Measurements from ENCODE around the gene FAM50B. TPM values are rescaled to one million over a fixed set of nuclear protein-coding genes. Genes with fewer than 3 reads are reported as not detected.
"Not testable (repeated sequence)": the region's sequence is repeated elsewhere in the genome, so short reads cannot be mapped to it uniquely, and the experiment has no call there.

Gene FAM50B
- total RNA-seq, 4 donors from 2014 or later, result 4.4 to 19.6 (median 15.3) TPM

DNA sequence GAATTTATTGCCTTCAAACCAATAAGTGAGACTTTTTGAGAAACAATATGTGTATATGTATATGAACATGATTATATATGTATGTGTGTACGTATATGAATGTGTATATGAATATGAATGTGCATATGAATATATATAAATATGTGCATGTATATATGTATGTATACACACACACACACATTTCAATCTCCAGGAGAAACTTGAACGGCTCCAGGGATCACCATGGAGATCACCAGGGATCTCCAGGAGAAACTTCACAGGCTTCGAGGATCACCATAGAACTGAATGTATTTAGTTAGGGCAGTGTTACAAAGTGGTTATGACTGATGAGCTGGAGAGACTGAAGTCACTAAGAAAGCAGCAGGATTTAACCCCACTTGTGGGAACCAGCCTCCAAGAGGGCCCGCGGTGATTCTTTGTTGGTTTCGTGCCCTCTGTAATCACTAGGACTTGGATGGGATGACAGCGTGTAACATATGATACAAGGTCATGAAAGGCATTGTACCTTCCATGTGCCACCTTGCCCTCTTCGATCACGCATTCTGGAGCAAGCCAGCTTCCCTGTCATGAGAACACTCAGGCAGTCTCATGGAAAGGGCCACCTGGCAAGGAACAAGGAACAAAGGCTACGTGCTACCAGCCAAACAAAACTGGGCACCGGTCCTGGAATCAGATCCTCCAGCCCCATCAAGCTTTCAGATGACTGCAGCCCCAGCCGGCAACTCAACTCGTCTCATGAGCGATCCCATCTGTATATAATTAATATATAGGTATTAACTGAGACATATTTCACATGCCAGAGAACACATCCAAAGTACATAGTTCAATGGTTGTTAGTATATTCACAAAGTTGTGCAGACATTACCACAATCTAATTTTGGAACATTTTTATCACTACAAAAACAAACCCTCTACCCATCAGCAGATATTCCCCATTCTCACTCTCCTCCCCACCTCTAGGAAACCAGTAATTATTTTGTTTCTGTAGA lies 8.6 kb downstream of the FAM50B start:
- no peaks in the 10 kb centered on the region for H3K9me3 ChIP-seq
- H3K4me3 ChIP-seq, result no peak overlapping the region
- no peaks in the 10 kb centered on the region for H3K4me1 ChIP-seq
- DNase-seq, result no peak
- H3K27ac ChIP-seq, result no peak overlapping the region
- intact Hi-C loops (cut with DNase I; ENCODE audit: low total_unique reads), result no loop called here
- in situ Hi-C loops (cut with MboI; ENCODE audit: low sequenced_read_pairs in 4 of 4), result no loop called here
- H3K36me3 ChIP-seq, result no peaks in the 10 kb centered on the region
- ATAC-seq, result no peak
- H3K27me3 ChIP-seq, result no peaks in the 10 kb centered on the region
- TF ChIP-seq, protein P1, sequence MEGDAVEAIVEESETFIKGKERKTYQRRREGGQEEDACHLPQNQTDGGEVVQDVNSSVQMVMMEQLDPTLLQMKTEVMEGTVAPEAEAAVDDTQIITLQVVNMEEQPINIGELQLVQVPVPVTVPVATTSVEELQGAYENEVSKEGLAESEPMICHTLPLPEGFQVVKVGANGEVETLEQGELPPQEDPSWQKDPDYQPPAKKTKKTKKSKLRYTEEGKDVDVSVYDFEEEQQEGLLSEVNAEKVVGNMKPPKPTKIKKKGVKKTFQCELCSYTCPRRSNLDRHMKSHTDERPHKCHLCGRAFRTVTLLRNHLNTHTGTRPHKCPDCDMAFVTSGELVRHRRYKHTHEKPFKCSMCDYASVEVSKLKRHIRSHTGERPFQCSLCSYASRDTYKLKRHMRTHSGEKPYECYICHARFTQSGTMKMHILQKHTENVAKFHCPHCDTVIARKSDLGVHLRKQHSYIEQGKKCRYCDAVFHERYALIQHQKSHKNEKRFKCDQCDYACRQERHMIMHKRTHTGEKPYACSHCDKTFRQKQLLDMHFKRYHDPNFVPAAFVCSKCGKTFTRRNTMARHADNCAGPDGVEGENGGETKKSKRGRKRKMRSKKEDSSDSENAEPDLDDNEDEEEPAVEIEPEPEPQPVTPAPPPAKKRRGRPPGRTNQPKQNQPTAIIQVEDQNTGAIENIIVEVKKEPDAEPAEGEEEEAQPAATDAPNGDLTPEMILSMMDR (IDR thresholded peaks at IDR 0.05 in 4 of 5, conservative IDR thresholded peaks at IDR 0.05 in 1 of 5), result no peak
- no peak for TF ChIP-seq POLR2A (IDR thresholded peaks at IDR 0.05)

DNA sequence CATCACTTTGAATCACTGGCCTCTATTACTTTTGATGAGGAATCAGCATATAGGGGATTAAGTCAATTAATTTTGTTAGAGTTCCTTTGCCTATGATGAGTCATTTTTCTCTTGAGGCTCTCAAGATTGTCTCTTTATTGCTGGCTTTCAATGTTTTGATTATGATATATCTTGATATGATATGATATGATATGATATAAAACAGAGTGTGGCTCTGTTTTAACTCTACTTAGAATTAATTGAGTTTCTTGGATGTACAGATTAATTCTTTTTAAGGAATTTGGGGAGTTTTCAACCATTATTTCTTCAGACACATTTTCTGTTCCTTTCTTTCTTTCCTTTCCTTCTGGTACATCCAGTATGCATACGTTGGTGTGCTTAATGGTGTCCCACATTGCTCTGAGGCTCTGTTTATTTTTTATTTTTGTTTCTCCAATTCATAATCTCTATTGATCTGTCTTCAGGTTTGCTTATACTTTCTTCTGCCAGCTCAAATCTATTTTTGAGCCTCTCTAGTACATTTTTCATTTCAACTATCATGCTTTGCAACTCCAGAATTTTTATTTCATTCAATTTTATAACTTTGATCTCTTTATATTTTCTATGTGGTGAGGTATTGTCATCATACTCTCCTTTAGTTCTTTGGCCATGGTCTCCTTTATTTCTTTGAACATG lies 10.8 kb downstream of the FAM50B start:
- Histone ChIP-seq H3K4me3 (no peak overlapping the region), H3K36me3 (no peaks in the 10 kb centered on the region), H3K9me3 (no peaks in the 10 kb centered on the region), H3K4me1 (no peaks in the 10 kb centered on the region), H3K27me3 (no peaks in the 10 kb centered on the region), H3K27ac (no peak overlapping the region)
- ATAC-seq, result no peak
- no peak for TF ChIP-seq POLR2A (IDR thresholded peaks at IDR 0.05)
- TF ChIP-seq, protein P1 (IDR thresholded peaks at IDR 0.05 in 4 of 5, conservative IDR thresholded peaks at IDR 0.05 in 1 of 5), result no peak
- in situ Hi-C loops (cut with MboI; ENCODE audit: low sequenced_read_pairs in 4 of 4) (no loop called here), intact Hi-C loops (cut with DNase I; ENCODE audit: low total_unique reads) (no loop called here)
- no peak for DNase-seq

DNA sequence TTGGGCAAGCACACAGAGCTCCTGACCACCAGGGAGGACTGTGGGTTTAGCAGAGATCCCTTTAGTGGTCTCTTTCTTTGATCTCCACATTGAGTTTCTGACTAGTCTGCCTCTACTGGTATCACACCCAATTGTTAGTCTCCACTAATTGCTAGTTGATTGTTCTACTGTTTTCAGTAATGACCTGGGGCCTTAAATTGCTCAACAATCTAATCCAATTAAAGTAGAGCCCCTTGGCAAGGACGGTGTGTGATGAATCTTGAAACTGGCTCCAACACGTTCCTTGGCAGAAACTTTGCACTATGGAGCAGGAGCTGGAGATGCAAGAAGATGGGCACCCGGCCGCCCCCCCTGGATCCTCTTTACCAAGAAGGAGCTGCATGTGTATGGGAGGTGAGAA lies 12.3 kb downstream of the FAM50B start:
- no peaks in the 10 kb centered on the region for H3K4me1 ChIP-seq
- H3K27me3 ChIP-seq, result no peaks in the 10 kb centered on the region
- H3K4me3 ChIP-seq, result no peak overlapping the region
- H3K9me3 ChIP-seq, result no peaks in the 10 kb centered on the region
- TF ChIP-seq, protein P1 (IDR thresholded peaks at IDR 0.05 in 4 of 5, conservative IDR thresholded peaks at IDR 0.05 in 1 of 5), result no peak
- TF ChIP-seq POLR2A (IDR thresholded peaks at IDR 0.05), result no peak
- in situ Hi-C loops (cut with MboI; ENCODE audit: low sequenced_read_pairs in 4 of 4) (no loop called here), intact Hi-C loops (cut with DNase I; ENCODE audit: low total_unique reads) (no loop called here)
- ATAC-seq, result no peak
- no peaks in the 10 kb centered on the region for H3K36me3 ChIP-seq
- H3K27ac ChIP-seq, result no peak overlapping the region
- DNase-seq, result no peak

DNA sequence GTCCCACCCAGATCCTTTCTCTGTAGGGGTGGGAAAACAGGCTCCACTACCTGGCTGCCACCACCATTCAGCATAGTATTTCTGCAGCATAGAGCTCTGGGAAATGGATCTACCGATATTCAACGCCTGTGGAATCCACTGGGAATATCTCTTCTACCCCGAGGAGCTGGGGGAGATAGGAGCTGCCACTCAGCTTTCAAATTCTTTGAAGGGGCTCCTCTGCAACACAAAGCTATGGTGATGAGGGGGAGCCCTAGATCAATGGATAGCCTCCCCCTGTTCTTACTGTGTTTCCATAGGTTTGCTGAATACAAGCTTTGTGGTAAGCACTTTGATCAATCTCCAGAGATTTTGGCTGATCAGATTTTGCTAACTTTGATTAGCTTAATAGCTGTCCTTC lies 12.9 kb downstream of the FAM50B start:
- H3K9me3 ChIP-seq, result no peaks in the 10 kb centered on the region
- no peak for TF ChIP-seq POLR2A (IDR thresholded peaks at IDR 0.05)
- TF ChIP-seq, protein P1 (IDR thresholded peaks at IDR 0.05 in 4 of 5, conservative IDR thresholded peaks at IDR 0.05 in 1 of 5), result no peak
- H3K36me3 ChIP-seq, result no peaks in the 10 kb centered on the region
- no peak overlapping the region for H3K27ac ChIP-seq
- H3K4me3 ChIP-seq, result no peak overlapping the region
- no peaks in the 10 kb centered on the region for H3K4me1 ChIP-seq
- H3K27me3 ChIP-seq, result no peaks in the 10 kb centered on the region
- DNase-seq (no peak), ATAC-seq (no peak)
- intact Hi-C loops (cut with DNase I; ENCODE audit: low total_unique reads) (no loop called here), in situ Hi-C loops (cut with MboI; ENCODE audit: low sequenced_read_pairs in 4 of 4) (no loop called here)

DNA sequence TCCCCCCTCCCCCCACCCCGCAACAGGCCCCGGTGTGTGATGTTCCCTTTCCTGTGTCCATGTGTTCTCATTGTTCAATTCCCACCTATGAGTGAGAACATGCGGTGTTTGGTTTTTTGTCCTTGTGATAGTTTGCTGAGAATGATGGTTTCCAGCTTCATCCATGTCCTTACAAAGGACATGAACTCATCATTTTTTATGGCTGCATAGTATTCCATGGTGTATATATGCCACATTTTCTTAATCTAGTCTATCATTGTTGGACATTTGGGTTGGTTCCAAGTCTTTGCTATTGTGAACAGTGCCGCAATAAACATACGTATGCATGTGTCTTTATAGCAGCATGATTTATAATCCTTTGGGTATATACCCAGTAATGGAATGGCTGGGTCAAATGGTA lies 14.1 kb downstream of the FAM50B start:
- H3K27me3 ChIP-seq; DNase-seq; in situ Hi-C loops (cut with MboI; ENCODE audit: low sequenced_read_pairs in 4 of 4); H3K4me1 ChIP-seq; H3K36me3 ChIP-seq; ATAC-seq; intact Hi-C loops (cut with DNase I; ENCODE audit: low total_unique reads); H3K4me3 ChIP-seq; H3K9me3 ChIP-seq; H3K27ac ChIP-seq: not testable (repeated sequence)

Measured in gastrocnemius medialis (tissue), 4 donors.